Measurements from ENCODE around the gene NTS. TPM values are rescaled to one million over a fixed set of nuclear protein-coding genes. Genes with fewer than 3 reads are reported as not detected.

Gene NTS, protein sequence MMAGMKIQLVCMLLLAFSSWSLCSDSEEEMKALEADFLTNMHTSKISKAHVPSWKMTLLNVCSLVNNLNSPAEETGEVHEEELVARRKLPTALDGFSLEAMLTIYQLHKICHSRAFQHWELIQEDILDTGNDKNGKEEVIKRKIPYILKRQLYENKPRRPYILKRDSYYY
- total RNA-seq (2014; rRNA removed; shearing (Covaris generic)) = not detected in 2 replicates

DNA sequence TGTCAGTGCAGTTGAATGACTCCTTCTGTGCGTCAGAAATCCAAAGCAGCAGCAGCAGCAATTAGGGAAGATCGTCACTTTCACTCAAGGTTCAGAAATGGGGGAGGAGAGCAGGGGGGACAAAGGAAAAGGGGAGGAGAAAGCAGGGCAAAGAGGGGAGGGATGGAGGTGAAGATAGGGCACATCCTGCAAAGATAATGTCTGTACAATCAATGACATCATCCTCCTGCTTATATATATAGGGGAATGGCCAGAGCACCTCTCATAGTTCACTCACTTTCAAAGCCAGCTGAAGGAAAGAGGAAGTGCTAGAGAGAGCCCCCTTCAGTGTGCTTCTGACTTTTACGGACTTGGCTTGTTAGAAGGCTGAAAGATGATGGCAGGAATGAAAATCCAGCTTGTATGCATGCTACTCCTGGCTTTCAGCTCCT, at the start of gene NTS:
NTS (plus strand) TSS at position 265 of the 431 bp plus-strand sequence; CDS start at position 374, 109 bp downstream.
- Histone ChIP-seq H3K4me1 (no peaks in the 10 kb centered on the region; the same call in 1 of the 2 replicates), H3K9me3 (replicated peaks) (no peaks in the 10 kb centered on the region), H3K36me3 (no peaks in the 10 kb centered on the region), H3K27ac (no peak within 1 kb of the TSS), H3K4me3 (no peak within 1 kb of the TSS), H3K27me3 (no peaks in the 10 kb centered on the region)
- peak in 1 of 2 experiments; percentile 20 for DNase-seq

DNA sequence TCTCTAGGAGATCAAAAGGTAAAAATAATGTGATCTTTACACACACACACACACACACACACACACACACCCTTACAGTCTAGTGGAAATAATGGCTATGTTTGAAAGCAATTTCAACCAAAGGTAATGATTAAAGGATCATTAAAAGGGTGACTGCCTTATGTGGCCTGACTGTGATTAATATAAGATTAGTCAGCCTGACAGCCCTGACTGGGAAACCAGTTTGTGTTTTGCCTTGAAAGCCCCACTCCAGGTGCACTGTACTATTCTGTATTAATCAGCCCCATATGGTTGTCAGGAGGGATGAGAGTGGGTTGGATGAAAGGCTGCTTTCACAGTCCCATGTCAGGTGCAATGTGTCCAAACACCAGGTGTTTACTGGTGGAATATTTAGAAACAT, 48.3 kb upstream of the NTS start:
- Histone ChIP-seq H3K36me3 (no peaks in the 10 kb centered on the region), H3K4me1 (peaks cover 9% of the 10 kb centered on the region; the same call in 1 of the 2 replicates), H3K27me3 (no peaks in the 10 kb centered on the region), H3K9me3 (replicated peaks) (no peaks in the 10 kb centered on the region), H3K4me3 (no peak overlapping the region), H3K27ac (no peak overlapping the region)
- no peak for DNase-seq

DNA sequence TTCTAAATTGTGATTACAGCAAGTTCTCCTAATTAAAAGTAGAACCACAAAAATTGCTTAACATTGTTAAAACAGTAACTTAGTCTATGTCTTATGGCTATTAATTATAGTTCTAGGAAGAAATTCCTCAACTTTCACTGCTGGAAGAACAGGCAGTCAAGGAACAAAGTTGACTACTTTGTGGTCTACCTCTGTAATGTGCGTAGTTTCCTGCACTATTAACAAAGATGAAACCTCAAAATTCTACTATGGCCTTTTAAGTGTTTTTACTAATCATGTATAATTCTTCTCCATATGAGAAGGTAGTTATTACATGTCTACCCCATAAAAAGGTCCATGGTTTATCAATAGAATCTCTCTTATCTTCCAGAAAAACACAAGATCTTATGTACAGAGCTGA, 45.5 kb upstream of the NTS start:
- H3K4me1 ChIP-seq = peaks cover under 1% of the 10 kb centered on the region; the same call in 1 of the 2 replicates

DNA sequence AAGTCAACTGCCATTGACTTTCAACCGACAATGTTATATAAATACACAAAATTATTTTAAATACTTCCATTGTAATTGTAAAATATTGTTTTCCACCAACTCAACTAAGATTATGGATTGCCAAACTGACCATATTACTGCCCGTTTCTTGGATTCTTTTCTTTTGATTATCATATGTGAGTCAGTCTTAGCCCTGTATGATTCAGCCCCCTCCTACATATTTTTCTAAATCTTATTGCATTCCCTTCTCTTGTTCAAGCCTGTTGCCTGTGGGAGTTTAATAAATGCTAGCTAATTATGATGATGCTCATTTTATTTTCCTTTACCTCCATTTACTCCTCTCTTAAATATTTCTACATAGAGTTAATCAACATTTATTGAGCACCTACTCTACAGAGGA, 44.7 kb upstream of the NTS start:
- Histone ChIP-seq H3K27ac (no peak overlapping the region), H3K27me3 (no peaks in the 10 kb centered on the region), H3K4me1 (no peaks in the 10 kb centered on the region), H3K4me3 (no peak overlapping the region), H3K9me3 (replicated peaks) (no peaks in the 10 kb centered on the region), H3K36me3 (no peaks in the 10 kb centered on the region)
- no peak for DNase-seq

More for the DNA sequence above, 45.5 kb upstream of the NTS start:
- DNase-seq = no peak
- H3K36me3 ChIP-seq = no peaks in the 10 kb centered on the region
- no peak overlapping the region for H3K4me3 ChIP-seq
- no peak overlapping the region for H3K27ac ChIP-seq
- H3K9me3 ChIP-seq (replicated peaks) = no peaks in the 10 kb centered on the region
- no peaks in the 10 kb centered on the region for H3K27me3 ChIP-seq

DNA sequence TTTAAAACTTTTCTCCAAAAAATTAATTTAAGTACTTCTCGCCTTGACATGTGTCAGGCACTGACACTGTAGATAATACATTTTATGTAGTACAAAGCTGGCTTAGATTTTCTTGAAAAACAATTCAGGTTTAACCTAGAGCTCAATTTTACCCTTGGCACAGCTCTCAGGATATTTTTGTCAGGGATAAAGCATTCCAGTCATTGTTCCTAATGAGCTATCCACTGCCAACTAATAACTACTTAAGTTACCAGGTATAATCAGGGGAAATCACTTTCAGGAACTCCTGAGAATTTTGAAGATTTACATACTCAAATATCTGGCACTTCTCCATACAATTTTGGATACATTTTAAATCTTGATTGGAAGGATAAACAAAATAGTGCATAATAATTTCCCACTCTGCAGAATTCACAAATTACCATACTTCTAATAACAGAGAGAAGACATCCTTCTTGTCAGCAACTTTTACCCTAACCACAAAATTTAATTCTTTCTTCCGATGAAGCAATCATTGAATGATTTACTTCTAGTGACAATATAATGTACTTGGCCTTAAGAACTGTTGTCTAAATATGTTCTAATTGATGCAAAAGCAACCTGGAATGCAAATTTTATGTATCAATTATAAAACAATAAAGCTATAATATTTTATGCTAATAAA, 42.6 kb upstream of the NTS start:
- H3K36me3 ChIP-seq = no peaks in the 10 kb centered on the region

DNA sequence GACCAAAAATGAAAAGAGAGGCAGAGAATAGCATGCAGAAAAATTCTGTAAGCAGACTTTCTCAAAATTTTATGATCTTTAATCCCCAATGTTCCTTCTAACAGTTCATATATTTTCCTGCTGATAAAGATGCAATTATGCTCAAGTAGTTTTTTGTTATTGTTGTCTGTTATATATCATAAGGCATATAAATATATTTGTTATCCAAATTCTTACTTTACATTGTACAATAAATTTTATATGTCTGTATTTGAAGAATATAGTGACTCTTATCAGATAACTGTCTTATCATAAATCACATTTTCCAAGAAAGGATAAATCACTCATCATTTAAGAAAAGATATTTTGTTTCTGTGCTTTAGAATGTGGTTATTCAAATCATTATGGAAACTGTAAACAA, 40.5 kb upstream of the NTS start:
- H3K27ac ChIP-seq = no peak overlapping the region
- H3K9me3 ChIP-seq (replicated peaks) = no peaks in the 10 kb centered on the region
- H3K4me1 ChIP-seq = no peaks in the 10 kb centered on the region; the same call in 1 of the 2 replicates
- H3K4me3 ChIP-seq = no peak overlapping the region
- H3K27me3 ChIP-seq = no peaks in the 10 kb centered on the region
- DNase-seq = no peak
- no peaks in the 10 kb centered on the region for H3K36me3 ChIP-seq

More for the DNA sequence above, 42.6 kb upstream of the NTS start:
- Histone ChIP-seq H3K4me3 (no peak overlapping the region), H3K27me3 (no peaks in the 10 kb centered on the region), H3K4me1 (no peaks in the 10 kb centered on the region; the same call in 1 of the 2 replicates), H3K27ac (no peak overlapping the region), H3K9me3 (replicated peaks) (no peaks in the 10 kb centered on the region)
- no peak for DNase-seq

DNA sequence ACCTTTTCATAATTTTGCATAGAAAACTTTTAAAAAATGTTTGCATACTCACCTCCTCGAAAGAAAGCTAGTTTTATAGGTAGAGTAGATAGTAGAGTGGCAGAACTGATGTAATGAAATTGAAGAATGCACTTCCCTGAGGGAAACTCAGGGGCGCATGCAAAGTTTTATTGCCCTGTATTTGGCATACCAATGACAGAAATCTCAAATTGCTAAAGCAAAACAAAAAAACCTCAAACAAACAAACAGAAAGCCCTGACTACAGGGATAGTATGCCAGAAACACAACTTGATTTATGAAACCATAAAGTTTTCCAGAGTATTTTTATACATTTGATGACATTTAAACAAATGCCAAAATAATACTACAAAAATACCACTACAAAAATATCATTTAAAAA, 39.7 kb upstream of the NTS start:
- DNase-seq = no peak
- Histone ChIP-seq H3K27me3 (no peaks in the 10 kb centered on the region), H3K27ac (no peak overlapping the region), H3K9me3 (replicated peaks) (no peaks in the 10 kb centered on the region), H3K36me3 (no peaks in the 10 kb centered on the region), H3K4me1 (no peaks in the 10 kb centered on the region; the same call in 1 of the 2 replicates), H3K4me3 (no peak overlapping the region)

DNA sequence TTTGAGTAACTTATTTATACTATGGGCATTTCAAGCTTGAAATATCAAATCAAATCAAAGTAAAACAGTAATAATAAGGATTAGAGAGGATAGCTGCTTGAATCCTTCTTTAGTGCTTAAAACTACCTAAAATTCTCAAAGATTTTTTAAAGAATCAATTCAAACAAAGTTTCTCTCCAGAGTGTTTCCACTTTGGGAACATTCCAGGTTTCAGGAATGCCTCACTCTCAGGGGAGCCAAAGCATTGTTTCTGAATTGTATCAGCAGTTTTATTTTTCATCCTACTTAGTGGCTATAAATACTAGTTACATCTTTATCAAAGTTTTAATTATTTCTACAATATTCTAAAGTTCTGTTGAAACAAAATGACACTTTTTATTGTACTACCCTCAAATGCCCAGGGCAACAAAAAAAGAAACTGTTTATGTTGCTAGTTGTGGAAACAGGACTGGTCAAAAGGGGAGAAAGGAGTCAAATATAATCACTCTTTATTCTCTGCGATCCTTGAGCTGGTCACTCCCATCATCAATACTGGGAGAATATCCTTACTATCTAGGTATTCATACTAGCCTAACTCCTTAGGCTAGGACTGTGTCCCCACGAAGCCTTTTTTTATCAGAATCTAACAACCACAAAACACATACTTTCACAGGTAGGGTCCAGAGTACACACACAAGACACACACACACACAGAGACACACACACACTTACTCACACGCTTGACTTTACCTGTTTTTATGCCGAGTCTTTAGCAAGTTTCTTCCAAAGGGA, 38.5 kb upstream of the NTS start:
- Histone ChIP-seq H3K9me3 (replicated peaks) (no peaks in the 10 kb centered on the region), H3K4me1 (no peaks in the 10 kb centered on the region; the same call in 1 of the 2 replicates), H3K27ac (no peak overlapping the region), H3K4me3 (peak overlapping the region; percentile 42), H3K27me3 (no peaks in the 10 kb centered on the region), H3K36me3 (no peaks in the 10 kb centered on the region)
- no peak for DNase-seq

DNA sequence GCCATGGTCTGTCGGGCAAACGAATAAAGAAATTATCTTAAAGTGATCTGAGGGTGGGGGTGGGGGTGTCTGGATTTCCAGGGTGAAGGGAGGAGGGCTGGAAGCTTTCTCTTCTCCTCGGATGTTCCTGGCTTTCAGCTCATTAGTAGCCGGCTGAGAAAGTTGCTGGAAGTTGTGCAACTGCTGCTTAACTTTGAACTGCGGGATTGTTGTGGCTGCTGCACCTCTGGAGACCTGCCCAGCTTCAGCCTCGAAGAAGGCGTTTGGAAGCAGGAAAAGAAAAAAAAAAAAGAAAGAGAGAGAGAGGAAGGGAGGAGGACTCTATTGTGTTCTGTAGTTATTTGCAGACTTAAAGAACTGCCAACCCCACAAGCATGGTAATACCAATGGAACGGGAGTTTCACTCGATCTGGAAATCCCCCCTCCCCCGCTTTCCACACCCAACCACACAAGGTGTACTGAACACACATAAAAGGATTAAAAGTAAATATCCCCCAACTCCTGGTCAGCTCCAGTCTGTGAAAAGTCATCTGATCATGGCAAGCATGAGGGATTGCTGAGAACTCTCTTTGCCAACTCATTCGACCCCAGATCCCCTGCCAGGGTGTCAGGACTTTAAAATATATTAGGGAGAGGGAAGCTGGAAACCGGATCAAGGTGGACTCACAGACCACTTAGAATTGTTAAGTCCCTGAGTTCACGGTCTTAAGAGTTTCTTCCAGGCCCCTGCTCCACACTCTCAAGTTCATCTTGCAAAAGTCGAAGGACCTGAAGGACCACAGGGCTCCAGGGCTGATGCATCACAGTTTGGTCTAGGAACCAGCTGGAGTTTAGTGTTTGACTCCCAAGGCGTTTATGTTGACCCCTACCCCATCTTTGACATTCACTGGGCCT, 37.7 kb upstream of the NTS start, which contains the start of gene RASSF9:
RASSF9 (minus strand) TSS at position 213 of the 894 bp plus-strand sequence; CDS start at position 5, 208 bp downstream.
- peak within 1 kb of the TSS; percentile 42 for H3K4me3 ChIP-seq
- no peak within 1 kb of the TSS for H3K27ac ChIP-seq
- no peaks in the 10 kb centered on the region for H3K36me3 ChIP-seq
- H3K9me3 ChIP-seq (replicated peaks) = no peaks in the 10 kb centered on the region
- no peaks in the 10 kb centered on the region for H3K27me3 ChIP-seq
- no peaks in the 10 kb centered on the region; the same call in 1 of the 2 replicates for H3K4me1 ChIP-seq
- peak in 1 of 2 experiments; percentile 12 for DNase-seq

DNA sequence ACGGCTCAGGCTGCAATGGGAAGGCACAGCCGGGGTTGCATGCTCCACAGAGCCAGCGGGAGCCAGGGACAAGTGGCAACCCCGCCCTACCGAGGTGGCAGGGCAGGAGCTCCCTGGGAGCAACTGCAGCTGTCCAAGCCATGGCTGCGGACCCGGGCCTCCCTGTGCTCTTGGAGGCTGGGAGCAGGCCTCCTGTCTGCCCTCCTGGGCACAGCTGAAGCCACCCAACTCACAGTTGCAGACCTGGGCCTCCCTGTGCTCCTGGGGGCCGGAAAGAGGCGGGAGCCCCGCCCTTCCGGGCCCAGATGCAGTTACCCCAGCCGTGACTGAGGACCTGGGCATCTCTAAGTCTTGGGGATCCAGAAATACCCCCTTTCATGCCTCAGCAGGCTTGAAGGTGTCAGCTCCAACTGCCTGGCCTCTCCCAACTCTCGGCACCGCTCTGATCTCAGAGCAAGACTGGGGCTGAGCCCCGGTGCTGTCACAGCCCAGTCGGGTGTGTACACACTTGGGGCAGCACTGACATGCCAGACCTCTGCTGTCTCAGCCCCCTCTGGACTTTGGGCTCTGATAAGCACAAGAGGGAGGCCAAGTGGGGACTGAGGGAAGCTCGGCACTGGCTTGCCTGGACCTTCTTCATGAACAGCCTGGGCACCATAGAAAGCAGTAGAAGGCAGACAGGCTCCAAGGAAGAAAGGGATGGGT, 30.3 kb upstream of the NTS start:
- H3K27me3 ChIP-seq = no peaks in the 10 kb centered on the region
- no peak for DNase-seq
- H3K27ac ChIP-seq = no peak overlapping the region
- H3K4me1 ChIP-seq = no peaks in the 10 kb centered on the region
- H3K36me3 ChIP-seq = no peaks in the 10 kb centered on the region
- H3K9me3 ChIP-seq (replicated peaks) = no peaks in the 10 kb centered on the region
- H3K4me3 ChIP-seq = no peak overlapping the region

DNA sequence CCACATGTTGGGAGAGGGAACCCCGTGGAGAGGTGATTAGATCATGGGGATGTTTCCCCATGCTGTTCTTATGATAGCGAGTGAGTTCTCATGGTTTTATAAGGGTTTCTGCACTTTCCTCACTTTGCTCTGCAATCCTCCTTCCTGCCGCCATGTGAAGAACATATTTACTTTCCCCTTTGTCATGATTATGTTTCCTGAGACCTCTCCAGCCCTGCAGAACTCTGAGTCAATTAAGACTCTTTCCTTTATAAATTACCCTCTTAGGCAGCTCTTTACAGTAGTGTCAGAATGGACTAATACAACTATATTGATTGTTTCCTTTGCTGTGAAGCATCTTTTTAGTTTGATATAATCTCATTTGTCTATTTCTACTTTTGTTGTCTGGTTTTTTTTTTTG, 24.8 kb upstream of the NTS start:
- DNase-seq = no peak
- Histone ChIP-seq H3K9me3 (replicated peaks) (no peaks in the 10 kb centered on the region), H3K4me1 (no peaks in the 10 kb centered on the region), H3K4me3 (no peak overlapping the region), H3K36me3 (no peaks in the 10 kb centered on the region), H3K27me3 (no peaks in the 10 kb centered on the region), H3K27ac (no peak overlapping the region)

DNA sequence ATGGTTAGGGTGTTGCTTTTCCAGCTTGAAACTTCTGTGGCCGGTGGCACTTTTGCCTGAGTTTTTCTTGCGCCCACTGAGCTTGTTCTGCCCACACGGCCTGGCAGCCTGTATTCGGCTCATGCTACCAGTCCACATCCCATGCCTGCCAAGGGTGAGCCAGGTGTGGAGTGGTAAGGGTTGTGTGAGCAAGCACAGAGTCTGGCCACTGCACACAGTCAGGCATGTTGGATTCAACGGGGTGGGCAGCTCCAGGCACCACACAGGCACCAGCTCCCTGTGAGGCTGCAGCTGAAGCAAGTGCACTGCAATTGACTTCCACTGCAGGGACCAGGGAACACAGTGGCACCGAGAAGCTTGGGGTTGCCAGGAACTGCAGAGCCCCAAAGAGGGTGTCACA, 18.8 kb upstream of the NTS start:
- Histone ChIP-seq H3K4me3 (no peak overlapping the region), H3K27ac (no peak overlapping the region), H3K27me3 (no peaks in the 10 kb centered on the region), H3K4me1 (no peaks in the 10 kb centered on the region), H3K36me3 (no peaks in the 10 kb centered on the region), H3K9me3 (replicated peaks) (no peaks in the 10 kb centered on the region)
- DNase-seq = no peak

DNA sequence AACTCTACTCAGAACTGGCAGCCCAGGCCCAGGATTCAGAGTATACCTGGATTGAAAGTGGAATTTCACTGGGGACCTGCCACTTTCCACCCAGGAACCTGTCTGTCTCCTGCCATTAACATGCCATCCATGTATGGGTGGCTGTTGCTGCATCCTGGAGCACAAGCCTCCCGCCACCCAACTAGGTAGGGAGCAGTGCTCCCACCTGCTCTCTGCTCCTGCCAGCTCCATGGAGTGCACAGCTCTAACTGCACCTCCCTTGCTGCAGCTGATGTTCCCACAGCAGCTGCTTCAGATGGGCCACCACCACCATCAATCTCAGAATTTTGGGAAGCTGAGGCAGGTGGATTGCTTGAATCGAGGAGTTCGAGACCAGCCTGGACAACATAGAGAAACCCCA, 17.1 kb upstream of the NTS start:
- H3K27me3 ChIP-seq = no peaks in the 10 kb centered on the region
- H3K27ac ChIP-seq = no peak overlapping the region
- H3K4me1 ChIP-seq = no peaks in the 10 kb centered on the region
- no peak overlapping the region for H3K4me3 ChIP-seq
- H3K9me3 ChIP-seq (replicated peaks) = no peaks in the 10 kb centered on the region
- no peak for DNase-seq
- H3K36me3 ChIP-seq = no peaks in the 10 kb centered on the region

DNA sequence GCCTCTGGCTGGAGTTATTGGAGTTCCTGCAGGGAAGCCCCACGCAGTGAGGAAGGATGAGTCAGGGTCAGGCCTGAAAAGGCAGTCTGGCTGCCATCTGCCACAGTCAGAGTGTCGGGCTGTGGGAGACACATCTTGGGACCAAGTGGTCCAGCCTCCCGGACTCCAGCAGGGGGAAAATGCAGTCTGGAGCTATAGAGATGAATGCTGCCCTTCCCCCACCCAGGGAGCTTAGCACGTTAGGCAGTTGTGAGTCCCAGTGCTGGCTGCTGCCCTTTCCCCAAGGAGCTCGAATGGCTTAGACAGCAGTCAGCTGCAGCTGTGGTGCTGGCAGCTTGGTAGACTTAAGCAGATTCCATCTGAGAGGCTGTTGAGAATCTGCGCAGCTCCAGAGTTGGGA, 8.2 kb upstream of the NTS start:
- Histone ChIP-seq H3K27me3 (no peaks in the 10 kb centered on the region), H3K4me3 (no peak overlapping the region), H3K9me3 (replicated peaks) (no peaks in the 10 kb centered on the region), H3K36me3 (no peaks in the 10 kb centered on the region), H3K4me1 (no peaks in the 10 kb centered on the region), H3K27ac (no peak overlapping the region)
- DNase-seq = peak in 1 of 2 experiments; percentile 16

Data from SJCRH30 (cell line).